Mesenteric fat pad (tissue), 1 donor: ENCODE data around the gene GLCCI1. TPM values are rescaled to one million over a fixed set of nuclear protein-coding genes. Genes with fewer than 3 reads are reported as not detected.
"Not testable (repeated sequence)": the region's sequence is repeated elsewhere in the genome, so short reads cannot be mapped to it uniquely, and the experiment has no call there.

Source experiments
- DNase-seq: peaks from one replicate; pipeline ENCODE4 v3.0.0-alpha.2; 2020; ENCODE audit warnings: low spot score
- total RNA-seq: library from RNA; stranded (reverse); fragmentation: NEBNext Ultra II Directional; extraction: Animal tissue kit (Norgen Biotek cat#: 25700); gene quantifications from one replicate; pipeline ENCODE4 v1.2.1, GENCODE V29; 2021
- donor health status: DM: yes; HTN: yes; CAD: no.

GLCCI1 gene
- total RNA-seq, 1 donor from 2014 or later, result 16.0 TPM

- DNase-seq, result no peak
Observed at GRCh38 chr7:8094164-8095140, 125.9 kb downstream of the GLCCI1 start.

GRCh38 chr7:8101292-8101691 lies 132.7 kb downstream of the GLCCI1 start:
- DNase-seq, result not testable (repeated sequence)

- no peak for DNase-seq
Observed at GRCh38 chr7:8103282-8103681, 134.7 kb downstream of the GLCCI1 start.

- no peak for DNase-seq
Observed at GRCh38 chr7:8105449-8106095, 137.0 kb downstream of the GLCCI1 start.

GRCh38 chr7:8109196-8110022 lies 140.8 kb downstream of the GLCCI1 start:
- DNase-seq, result no peak

GRCh38 chr7:8111282-8111960 lies 142.8 kb downstream of the GLCCI1 start:
- DNase-seq, result no peak

- DNase-seq, result no peak
Observed at GRCh38 chr7:8112685-8113084, 144.1 kb downstream of the GLCCI1 start.

GRCh38 chr7:8113184-8113583 lies 144.6 kb downstream of the GLCCI1 start:
- DNase-seq, result no peak

- DNase-seq, result no peak
Observed at GRCh38 chr7:8114175-8114574, 145.6 kb downstream of the GLCCI1 start.

GRCh38 chr7:8115547-8116402 lies 147.2 kb downstream of the GLCCI1 start:
- DNase-seq, result no peak

- DNase-seq, result no peak
Observed at GRCh38 chr7:8117195-8117594, 148.6 kb downstream of the GLCCI1 start.

GRCh38 chr7:8119262-8119661 lies 150.7 kb downstream of the GLCCI1 start:
- no peak for DNase-seq

GRCh38 chr7:8120390-8121058 lies 151.9 kb downstream of the GLCCI1 start:
- no peak for DNase-seq

- DNase-seq, result no peak
Observed at GRCh38 chr7:8121243-8121642, 152.6 kb downstream of the GLCCI1 start.

- DNase-seq, result no peak
Observed at GRCh38 chr7:8125680-8126444, 157.3 kb downstream of the GLCCI1 start.

- DNase-seq, result no peak
Observed at GRCh38 chr7:8126601-8127167, 158.1 kb downstream of the GLCCI1 start.

- DNase-seq, result no peak
Observed at GRCh38 chr7:8128449-8129317, 160.1 kb downstream of the GLCCI1 start.
